HepG2 (cell line): ENCODE data around the gene BTBD19. TPM values are rescaled to one million over a fixed set of nuclear protein-coding genes. Genes with fewer than 3 reads are reported as not detected.
A peak's percentile ranks its signal among the peaks of the same experiment; 100 is the strongest.

ENCODE experiments used
- ELF4 ChIP-seq: sonication (generic); formaldehyde crosslinking; IDR thresholded peaks from 2 replicates; pipeline ENCODE4 v1.5.0; 2020; ENCODE audit warnings: missing genetic modification reagents, mild to moderate bottlenecking, moderate library complexity, borderline replicate concordance
- FLYWCH1 ChIP-seq: sonication (generic); formaldehyde crosslinking; IDR thresholded peaks from 2 replicates; pipeline ENCODE4 v1.8.1; 2023; ENCODE audit warnings: mild to moderate bottlenecking, missing genetic modification reagents
- GMEB2 ChIP-seq: IDR thresholded peaks from 2 replicates; pipeline ENCODE4 v1.6.1; 2016; ENCODE audit warnings: missing biosample characterization, missing genetic modification reagents, low read depth
- HDAC6 ChIP-seq: fragments of 200-600 bp; sonication (generic); IDR thresholded peaks from 2 replicates; pipeline ENCODE4 v1.7.0; 2017; ENCODE audit warnings: mild to moderate bottlenecking, antibody characterized with exemption, low read length, low read depth
- SIX1 ChIP-seq: sonication (generic); formaldehyde crosslinking; IDR thresholded peaks from 2 replicates; pipeline ENCODE4 v1.4.0; 2020; ENCODE audit warnings: missing genetic modification reagents, borderline replicate concordance
- SP4 ChIP-seq: sonication (generic); formaldehyde crosslinking; IDR thresholded peaks from 2 replicates; pipeline ENCODE4 v1.8.1; 2023; ENCODE audit warnings: mild to moderate bottlenecking, missing genetic modification reagents
- TGIF2 ChIP-seq: IDR thresholded peaks from 2 replicates; pipeline ENCODE4 v1.6.1; 2016; ENCODE audit warnings: control low read depth, missing compliant biosample characterization
- ZC3H4 ChIP-seq: sonication (generic); formaldehyde crosslinking; IDR thresholded peaks from 2 replicates; pipeline ENCODE4 v1.4.0; 2020; ENCODE audit warnings: missing genetic modification reagents, borderline replicate concordance
- ZNF552 ChIP-seq: sonication (generic); formaldehyde crosslinking; IDR thresholded peaks from 2 replicates; pipeline ENCODE4 v1.9.0; 2022; ENCODE audit warnings: missing genetic modification reagents, mild to moderate bottlenecking, borderline replicate concordance
- ZNF609 ChIP-seq: sonication (generic); formaldehyde crosslinking; IDR thresholded peaks from 2 replicates; pipeline ENCODE4 v1.4.0; 2020; ENCODE audit warnings: mild to moderate bottlenecking, missing genetic modification reagents, borderline replicate concordance
- ZNF629 ChIP-seq: sonication (generic); formaldehyde crosslinking; conservative IDR thresholded peaks from 2 replicates; pipeline ENCODE4 v1.5.0; 2020; ENCODE audit warnings: missing genetic modification reagents
- ZNF674 ChIP-seq: sonication (generic); formaldehyde crosslinking; IDR thresholded peaks from 2 replicates; pipeline ENCODE4 v1.5.0; 2020; ENCODE audit warnings: low read depth, mild to moderate bottlenecking, missing genetic modification reagents
- ZNF746 ChIP-seq: sonication (generic); formaldehyde crosslinking; IDR thresholded peaks from 2 replicates; pipeline ENCODE4 v1.8.0; 2022; ENCODE audit warnings: mild to moderate bottlenecking, missing genetic modification reagents
- polyA plus RNA-seq, 8 experiments: library from polyadenylated mRNA; depleted of rRNA in 3 of 8; stranded (reverse) in 7 of 8; unstranded in 1 of 8; fragments of >200 nt; fragmentation: Illumina TruSeq in 4 of 8; extraction: Trizol in 4 of 8; gene quantifications; 2 replicates each; pipeline versions ENCODE4 v1.2.1 to v1.2.3, GENCODE V29; 2011 to 2016; ENCODE audit warnings: low read depth in 4 of 8, missing spikeins in 1 of 8, mixed read lengths in 1 of 8; ENCODE audit not compliant: insufficient read depth in 1 of 8
- total RNA-seq, 5 experiments: library from RNA; depleted of rRNA; stranded (reverse); fragments of >200 nt; fragmentation: Illumina TruSeq; extraction: Trizol; gene quantifications; 2 replicates each; pipeline ENCODE4 v1.2.3, GENCODE V29; 2016; ENCODE audit warnings: low read depth in 1 of 5
- TF ChIP-seq, protein P1 (sequence below): sonication (generic); formaldehyde crosslinking; IDR thresholded peaks from 2 replicates; pipeline ENCODE4 v1.5.1; 2020; ENCODE audit warnings: mild to moderate bottlenecking, missing genetic modification reagents
- TF ChIP-seq, protein P2 (sequence below): sonication (generic); formaldehyde crosslinking; IDR thresholded peaks from 2 replicates; pipeline ENCODE4 v1.5.1; 2020; ENCODE audit warnings: missing genetic modification reagents, mild to moderate bottlenecking, borderline replicate concordance

BTBD19 gene
- total and polyA plus RNA-seq, 2 of the 13 experiments (the other 11 are each of a cell fraction or from before 2014, with no cell fraction given) = 2.7 to 6.7 TPM

DNA sequence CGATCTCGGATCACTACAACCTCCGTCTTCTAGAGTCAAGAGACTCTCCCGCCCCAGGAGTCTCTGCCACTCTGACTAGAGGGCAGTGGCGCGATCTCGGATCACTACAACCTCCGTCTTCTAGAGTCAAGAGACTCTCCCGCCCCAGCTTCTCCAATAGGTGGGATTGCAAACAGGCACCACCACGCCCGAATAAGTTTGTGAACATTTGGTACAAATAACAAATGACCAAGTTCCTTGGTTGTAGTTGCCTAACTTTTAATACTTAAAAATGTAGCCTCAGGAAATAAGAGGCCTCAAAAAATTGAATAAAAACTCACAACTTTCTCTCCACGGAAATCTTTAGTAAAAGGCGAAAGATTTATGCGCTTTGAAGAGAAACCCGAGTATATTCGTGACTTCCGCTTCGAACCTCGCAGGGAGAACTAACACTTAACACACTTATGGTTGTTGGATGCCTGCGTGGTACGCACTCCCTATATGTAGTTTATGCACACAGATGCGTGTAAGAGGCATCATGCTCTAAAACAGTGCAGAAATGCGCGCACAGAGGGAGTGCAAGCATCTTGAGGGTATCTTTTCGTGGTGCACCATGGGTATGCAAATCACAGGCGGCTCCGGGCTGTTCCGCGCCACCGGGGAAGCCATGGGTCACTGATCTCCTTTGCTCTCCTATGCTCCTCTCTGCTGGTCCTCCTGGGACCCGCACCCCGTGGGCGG is 11.4 kb downstream of the BTBD19 start (continued):
- TF ChIP-seq ZNF609 (CRISPR knock-in tag) (peak; percentile 70; the same call in 1 of the 2 replicates), SIX1 (peak; percentile 81), HDAC6 (peak; percentile 88; the same call in 1 of the 2 replicates), ZNF552 (peak; percentile 70; the same call in 1 of the 2 replicates), TGIF2 (CRISPR knock-in tag) (peak; percentile 20; the same call in 1 of the 2 replicates), ZNF629 (0 out of 2 replicates have a peak, but pooled peaks have one; percentile 35), ELF4 (CRISPR knock-in tag) (0 out of 2 replicates have a peak, but pooled peaks have one; percentile 64), ZC3H4 (CRISPR knock-in tag) (peak; percentile 91), ZNF674 (CRISPR knock-in tag) (no peak), FLYWCH1 (CRISPR knock-in tag) (no peak; the same call in 1 of the 2 replicates), ZNF746 (peak; percentile 29; the same call in 1 of the 2 replicates), SP4 (CRISPR knock-in tag) (peak; percentile 36; the same call in 1 of the 2 replicates), GMEB2 (CRISPR knock-in tag) (no peak)
- TF ChIP-seq, protein P1, sequence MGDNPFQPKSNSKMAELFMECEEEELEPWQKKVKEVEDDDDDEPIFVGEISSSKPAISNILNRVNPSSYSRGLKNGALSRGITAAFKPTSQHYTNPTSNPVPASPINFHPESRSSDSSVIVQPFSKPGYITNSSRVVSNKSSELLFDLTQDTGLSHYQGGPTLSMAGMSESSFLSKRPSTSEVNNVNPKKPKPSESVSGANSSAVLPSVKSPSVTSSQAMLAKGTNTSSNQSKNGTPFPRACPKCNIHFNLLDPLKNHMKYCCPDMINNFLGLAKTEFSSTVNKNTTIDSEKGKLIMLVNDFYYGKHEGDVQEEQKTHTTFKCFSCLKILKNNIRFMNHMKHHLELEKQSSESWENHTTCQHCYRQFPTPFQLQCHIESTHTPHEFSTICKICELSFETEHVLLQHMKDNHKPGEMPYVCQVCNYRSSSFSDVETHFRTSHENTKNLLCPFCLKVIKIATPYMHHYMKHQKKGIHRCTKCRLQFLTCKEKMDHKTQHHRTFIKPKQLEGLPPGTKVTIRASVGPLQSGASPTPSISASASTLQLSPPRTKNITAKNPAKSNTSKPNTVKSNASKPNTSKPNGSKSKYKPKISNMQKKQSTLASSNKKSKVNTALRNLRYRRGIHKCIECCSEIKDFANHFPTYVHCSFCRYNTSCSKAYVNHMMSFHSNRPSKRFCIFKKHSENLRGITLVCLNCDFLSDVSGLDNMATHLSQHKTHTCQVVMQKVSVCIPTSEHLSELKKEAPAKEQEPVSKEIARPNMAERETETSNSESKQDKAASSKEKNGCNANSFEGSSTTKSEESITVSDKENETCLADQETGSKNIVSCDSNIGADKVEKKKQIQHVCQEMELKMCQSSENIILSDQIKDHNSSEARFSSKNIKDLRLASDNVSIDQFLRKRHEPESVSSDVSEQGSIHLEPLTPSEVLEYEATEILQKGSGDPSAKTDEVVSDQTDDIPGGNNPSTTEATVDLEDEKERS (CRISPR knock-in tag) = peak; percentile 72; the same call in 1 of the 2 replicates
- TF ChIP-seq, protein P2, sequence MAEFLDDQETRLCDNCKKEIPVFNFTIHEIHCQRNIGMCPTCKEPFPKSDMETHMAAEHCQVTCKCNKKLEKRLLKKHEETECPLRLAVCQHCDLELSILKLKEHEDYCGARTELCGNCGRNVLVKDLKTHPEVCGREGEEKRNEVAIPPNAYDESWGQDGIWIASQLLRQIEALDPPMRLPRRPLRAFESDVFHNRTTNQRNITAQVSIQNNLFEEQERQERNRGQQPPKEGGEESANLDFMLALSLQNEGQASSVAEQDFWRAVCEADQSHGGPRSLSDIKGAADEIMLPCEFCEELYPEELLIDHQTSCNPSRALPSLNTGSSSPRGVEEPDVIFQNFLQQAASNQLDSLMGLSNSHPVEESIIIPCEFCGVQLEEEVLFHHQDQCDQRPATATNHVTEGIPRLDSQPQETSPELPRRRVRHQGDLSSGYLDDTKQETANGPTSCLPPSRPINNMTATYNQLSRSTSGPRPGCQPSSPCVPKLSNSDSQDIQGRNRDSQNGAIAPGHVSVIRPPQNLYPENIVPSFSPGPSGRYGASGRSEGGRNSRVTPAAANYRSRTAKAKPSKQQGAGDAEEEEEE (CRISPR knock-in tag) = no peak; the same call in 1 of the 2 replicates
